HG03095 (cell line): ENCODE data around the gene SRSF1.
"Not testable (repeated sequence)": the region's sequence is repeated elsewhere in the genome, so short reads cannot be mapped to it uniquely, and the experiment has no call there.

ENCODE experiments used
- ATAC-seq: cut with Tn5 transposase; IDR thresholded peaks from one replicate; pipeline ENCODE4 v1.9.1; 2021; ENCODE audit warnings: moderate library complexity; ENCODE audit not compliant: unreplicated experiment

The SRSF1 gene

GRCh38 chr17:57993471-57994365, 13.3 kb downstream of the SRSF1 start:
- no peak for ATAC-seq

GRCh38 chr17:57991537-57991936, 15.5 kb downstream of the SRSF1 start:
- no peak for ATAC-seq

- no peak for ATAC-seq
Observed at GRCh38 chr17:57990037-57990436, 17.0 kb downstream of the SRSF1 start.

GRCh38 chr17:57988301-57989250, 18.5 kb downstream of the SRSF1 start:
- peak; percentile 58 for ATAC-seq

- ATAC-seq = peak; percentile 51
Observed at GRCh38 chr17:57987581-57988300, 19.3 kb downstream of the SRSF1 start, which contains the start of gene VEZF1. TSS of gene VEZF1 (minus strand) at chr17:57988254. CDS start at chr17:57988111, 143 bp downstream.

- no peak for ATAC-seq
Observed at GRCh38 chr17:57986841-57987580, 20.0 kb downstream of the SRSF1 start.

- ATAC-seq = no peak
Observed at GRCh38 chr17:57985675-57985974, 21.4 kb downstream of the SRSF1 start.

- no peak for ATAC-seq
Observed at GRCh38 chr17:57984936-57985674, 21.9 kb downstream of the SRSF1 start.

GRCh38 chr17:57984261-57984890, 22.7 kb downstream of the SRSF1 start:
- ATAC-seq = no peak

- no peak for ATAC-seq
Observed at GRCh38 chr17:57983446-57983845, 23.6 kb downstream of the SRSF1 start.

- no peak for ATAC-seq
Observed at GRCh38 chr17:57982452-57983170, 24.4 kb downstream of the SRSF1 start.

GRCh38 chr17:57980522-57980921, 26.5 kb downstream of the SRSF1 start:
- ATAC-seq = no peak

- no peak for ATAC-seq
Observed at GRCh38 chr17:57979076-57979475, 28.0 kb downstream of the SRSF1 start.

- no peak for ATAC-seq
Observed at GRCh38 chr17:57976594-57976993, 30.5 kb downstream of the SRSF1 start.

GRCh38 chr17:57975044-57975443, 32.0 kb downstream of the SRSF1 start:
- ATAC-seq = no peak

- ATAC-seq = not testable (repeated sequence)
Observed at GRCh38 chr17:57974053-57974824, 32.8 kb downstream of the SRSF1 start.

GRCh38 chr17:57972151-57972550, 34.9 kb downstream of the SRSF1 start:
- ATAC-seq = no peak

- ATAC-seq = no peak
Observed at GRCh38 chr17:57971572-57971971, 35.5 kb downstream of the SRSF1 start.
